Measurements from ENCODE around the gene AGK. TPM values are rescaled to one million over a fixed set of nuclear protein-coding genes. Genes with fewer than 3 reads are reported as not detected.

AGK gene
- total and polyA plus RNA-seq, 4 donors: 7.2 to 13.6 (median 8.9) TPM

DNA sequence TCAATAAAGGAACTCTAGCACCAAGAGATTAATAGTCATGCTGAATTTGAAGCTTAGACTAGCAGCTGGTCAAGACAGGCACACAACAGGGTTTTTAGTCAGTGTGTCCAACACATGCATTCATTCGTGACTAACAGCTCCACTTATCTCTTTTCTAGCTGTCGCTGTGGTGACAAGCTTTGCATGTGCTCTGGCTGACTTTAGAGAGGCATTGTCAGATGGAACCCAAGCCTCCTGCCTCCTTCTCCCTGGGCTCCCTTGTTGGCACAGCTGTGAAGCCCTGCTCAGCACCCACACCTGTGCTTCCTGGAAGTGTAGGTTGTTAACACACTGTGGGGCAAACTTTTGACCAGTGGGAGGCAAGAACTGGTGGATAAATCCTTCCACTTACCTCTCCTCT, 9.8 kb upstream of the AGK start (continued):
- TF ChIP-seq, protein P1, sequence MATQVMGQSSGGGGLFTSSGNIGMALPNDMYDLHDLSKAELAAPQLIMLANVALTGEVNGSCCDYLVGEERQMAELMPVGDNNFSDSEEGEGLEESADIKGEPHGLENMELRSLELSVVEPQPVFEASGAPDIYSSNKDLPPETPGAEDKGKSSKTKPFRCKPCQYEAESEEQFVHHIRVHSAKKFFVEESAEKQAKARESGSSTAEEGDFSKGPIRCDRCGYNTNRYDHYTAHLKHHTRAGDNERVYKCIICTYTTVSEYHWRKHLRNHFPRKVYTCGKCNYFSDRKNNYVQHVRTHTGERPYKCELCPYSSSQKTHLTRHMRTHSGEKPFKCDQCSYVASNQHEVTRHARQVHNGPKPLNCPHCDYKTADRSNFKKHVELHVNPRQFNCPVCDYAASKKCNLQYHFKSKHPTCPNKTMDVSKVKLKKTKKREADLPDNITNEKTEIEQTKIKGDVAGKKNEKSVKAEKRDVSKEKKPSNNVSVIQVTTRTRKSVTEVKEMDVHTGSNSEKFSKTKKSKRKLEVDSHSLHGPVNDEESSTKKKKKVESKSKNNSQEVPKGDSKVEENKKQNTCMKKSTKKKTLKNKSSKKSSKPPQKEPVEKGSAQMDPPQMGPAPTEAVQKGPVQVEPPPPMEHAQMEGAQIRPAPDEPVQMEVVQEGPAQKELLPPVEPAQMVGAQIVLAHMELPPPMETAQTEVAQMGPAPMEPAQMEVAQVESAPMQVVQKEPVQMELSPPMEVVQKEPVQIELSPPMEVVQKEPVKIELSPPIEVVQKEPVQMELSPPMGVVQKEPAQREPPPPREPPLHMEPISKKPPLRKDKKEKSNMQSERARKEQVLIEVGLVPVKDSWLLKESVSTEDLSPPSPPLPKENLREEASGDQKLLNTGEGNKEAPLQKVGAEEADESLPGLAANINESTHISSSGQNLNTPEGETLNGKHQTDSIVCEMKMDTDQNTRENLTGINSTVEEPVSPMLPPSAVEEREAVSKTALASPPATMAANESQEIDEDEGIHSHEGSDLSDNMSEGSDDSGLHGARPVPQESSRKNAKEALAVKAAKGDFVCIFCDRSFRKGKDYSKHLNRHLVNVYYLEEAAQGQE (IDR thresholded peaks at IDR 0.05): no peak
- TF ChIP-seq HNF4G (IDR thresholded peaks at IDR 0.05) (no peak), NR2F2 (IDR thresholded peaks at IDR 0.05) (no peak)

DNA sequence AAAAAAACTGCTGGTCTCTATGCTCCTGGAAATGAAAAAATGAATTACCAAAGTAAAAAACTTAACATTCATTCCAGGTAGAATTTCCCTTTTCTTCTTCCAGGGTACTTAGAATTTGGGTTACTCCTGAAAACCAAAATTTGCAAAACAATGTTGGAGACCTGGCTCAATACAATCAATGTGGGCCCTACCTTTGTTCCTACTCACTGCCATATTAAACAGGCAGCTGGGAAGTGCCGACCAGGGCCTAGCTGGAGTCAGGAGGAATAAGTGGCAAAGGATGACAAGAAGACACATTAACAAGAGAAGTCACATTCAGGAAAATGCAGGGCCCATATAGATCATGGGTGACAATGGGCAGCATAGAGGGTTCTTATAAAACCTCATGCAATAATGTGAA, 6.4 kb upstream of the AGK start:
- Histone ChIP-seq H3K4me1 (ENCODE audit: control insufficient read depth in 4 of 4, insufficient read depth in 4 of 4, low read length in 3 of 4) (no peaks in the 10 kb centered on the region), H3K27me3 (ENCODE audit: control insufficient read depth in 4 of 4, insufficient read depth in 4 of 4, low read length in 3 of 4) (no peaks in the 10 kb centered on the region), H3K36me3 (ENCODE audit: control insufficient read depth in 4 of 4, insufficient read depth in 3 of 4, low read depth in 1 of 4, low read length in 3 of 4) (no peaks in the 10 kb centered on the region), H3K4me3 (ENCODE audit: low read depth in 1 of 3, low read length in 3 of 3) (no peak overlapping the region), H3K9ac (ENCODE audit: low read depth in 1 of 2, low read length in 2 of 2) (no peak overlapping the region), H3K9me3 (ENCODE audit: control insufficient read depth in 4 of 4, low read length in 3 of 4) (no peaks in the 10 kb centered on the region), H3K27ac (ENCODE audit: low read depth in 1 of 2, low read length in 2 of 2) (no peak overlapping the region)
- DNase-seq (ENCODE audit: low spot score): no peak
- WGBS: 75% methylated on average over 1 of the region's 1 CpG
- TF ChIP-seq HNF4A (conservative IDR thresholded peaks at IDR 0.05): no peak
- no peak for TF ChIP-seq TAF1 (conservative IDR thresholded peaks at IDR 0.05)
- TF ChIP-seq RXRA (IDR thresholded peaks at IDR 0.05): no peak
- TF ChIP-seq NR2F2 (IDR thresholded peaks at IDR 0.05): no peak
- no peak for TF ChIP-seq FOXA1 (IDR thresholded peaks at IDR 0.05)
- TF ChIP-seq EGR1 (IDR thresholded peaks at IDR 0.05; ENCODE audit: low read depth in 2 of 2): no peak
- TF ChIP-seq, protein P2, sequence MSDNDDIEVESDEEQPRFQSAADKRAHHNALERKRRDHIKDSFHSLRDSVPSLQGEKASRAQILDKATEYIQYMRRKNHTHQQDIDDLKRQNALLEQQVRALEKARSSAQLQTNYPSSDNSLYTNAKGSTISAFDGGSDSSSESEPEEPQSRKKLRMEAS (IDR thresholded peaks at IDR 0.05): no peak
- TF ChIP-seq JUND (IDR thresholded peaks at IDR 0.05): no peak
- no peak for TF ChIP-seq SP1 (IDR thresholded peaks at IDR 0.05)
- TF ChIP-seq RAD21 (IDR thresholded peaks at IDR 0.05): no peak
- TF ChIP-seq, protein P3, sequence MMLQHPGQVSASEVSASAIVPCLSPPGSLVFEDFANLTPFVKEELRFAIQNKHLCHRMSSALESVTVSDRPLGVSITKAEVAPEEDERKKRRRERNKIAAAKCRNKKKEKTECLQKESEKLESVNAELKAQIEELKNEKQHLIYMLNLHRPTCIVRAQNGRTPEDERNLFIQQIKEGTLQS (IDR thresholded peaks at IDR 0.05): no peak
- TF ChIP-seq YY1 (IDR thresholded peaks at IDR 0.05): no peak

DNA sequence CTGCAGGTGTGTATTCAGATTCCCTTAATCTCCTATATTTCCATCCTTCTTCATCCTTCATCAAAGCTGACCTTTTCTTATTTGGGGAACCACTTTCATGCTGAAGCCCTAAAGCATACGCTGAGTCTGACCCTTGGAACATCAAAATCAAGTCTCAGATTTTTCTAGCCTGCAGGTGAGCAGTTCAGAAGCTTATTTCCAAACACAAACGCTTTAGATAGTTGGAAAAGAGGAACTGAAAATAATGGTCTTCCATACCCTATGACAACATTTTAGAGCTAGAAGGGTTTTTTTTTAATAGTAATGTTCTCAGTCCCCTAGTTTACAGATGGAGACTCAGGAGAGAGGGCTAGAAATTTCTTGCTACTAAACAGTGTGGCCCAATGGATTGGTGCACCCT, 1.6 kb upstream of the AGK start:
- 93% methylated on average over 2 of the region's 2 CpGs for WGBS
- no peak for DNase-seq (ENCODE audit: low spot score)
- H3K4me1 ChIP-seq (ENCODE audit: control insufficient read depth in 4 of 4, insufficient read depth in 4 of 4, low read length in 3 of 4): peaks cover 0 to 9% (median 9%) of the 10 kb centered on the region in 4 donors

More for the DNA sequence above, 1.6 kb upstream of the AGK start:
- no peak overlapping the region for H3K9ac ChIP-seq (ENCODE audit: low read depth in 1 of 2, low read length in 2 of 2)
- no peak overlapping the region for H3K4me3 ChIP-seq (ENCODE audit: low read depth in 1 of 3, low read length in 3 of 3)
- H3K27me3 ChIP-seq (ENCODE audit: control insufficient read depth in 4 of 4, insufficient read depth in 4 of 4, low read length in 3 of 4): no peaks in the 10 kb centered on the region
- H3K36me3 ChIP-seq (ENCODE audit: control insufficient read depth in 4 of 4, insufficient read depth in 3 of 4, low read depth in 1 of 4, low read length in 3 of 4): no peaks in the 10 kb centered on the region
- H3K27ac ChIP-seq (ENCODE audit: low read depth in 1 of 2, low read length in 2 of 2): no peak overlapping the region
- TF ChIP-seq, protein P4, sequence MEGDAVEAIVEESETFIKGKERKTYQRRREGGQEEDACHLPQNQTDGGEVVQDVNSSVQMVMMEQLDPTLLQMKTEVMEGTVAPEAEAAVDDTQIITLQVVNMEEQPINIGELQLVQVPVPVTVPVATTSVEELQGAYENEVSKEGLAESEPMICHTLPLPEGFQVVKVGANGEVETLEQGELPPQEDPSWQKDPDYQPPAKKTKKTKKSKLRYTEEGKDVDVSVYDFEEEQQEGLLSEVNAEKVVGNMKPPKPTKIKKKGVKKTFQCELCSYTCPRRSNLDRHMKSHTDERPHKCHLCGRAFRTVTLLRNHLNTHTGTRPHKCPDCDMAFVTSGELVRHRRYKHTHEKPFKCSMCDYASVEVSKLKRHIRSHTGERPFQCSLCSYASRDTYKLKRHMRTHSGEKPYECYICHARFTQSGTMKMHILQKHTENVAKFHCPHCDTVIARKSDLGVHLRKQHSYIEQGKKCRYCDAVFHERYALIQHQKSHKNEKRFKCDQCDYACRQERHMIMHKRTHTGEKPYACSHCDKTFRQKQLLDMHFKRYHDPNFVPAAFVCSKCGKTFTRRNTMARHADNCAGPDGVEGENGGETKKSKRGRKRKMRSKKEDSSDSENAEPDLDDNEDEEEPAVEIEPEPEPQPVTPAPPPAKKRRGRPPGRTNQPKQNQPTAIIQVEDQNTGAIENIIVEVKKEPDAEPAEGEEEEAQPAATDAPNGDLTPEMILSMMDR (IDR thresholded peaks at IDR 0.05; ENCODE audit: low read depth, low read length, missing input control): no peak
- TF ChIP-seq RXRA (IDR thresholded peaks at IDR 0.05): no peak
- no peak for TF ChIP-seq HNF4G (IDR thresholded peaks at IDR 0.05)
- TF ChIP-seq SP1 (IDR thresholded peaks at IDR 0.05): no peak
- TF ChIP-seq NR2F2 (IDR thresholded peaks at IDR 0.05): no peak
- TF ChIP-seq FOXA2 (IDR thresholded peaks at IDR 0.05): no peak
- no peaks in the 10 kb centered on the region for H3K9me3 ChIP-seq (ENCODE audit: control insufficient read depth in 4 of 4, low read length in 3 of 4)
